Epithelial cell of alveolus of lung (primary cell): Measurements from ENCODE around the gene PCDHGB7. TPM values are rescaled to one million over a fixed set of nuclear protein-coding genes. Genes with fewer than 3 reads are reported as not detected.

Experiments
- total RNA-seq: library from RNA; depleted of rRNA; stranded (reverse); fragments of >200 nt; gene quantifications from 2 replicates; pipeline ENCODE4 v1.2.1, GENCODE V29; 2015

The PCDHGB7 gene
- total RNA-seq, 1 donor from 2014 or later = 7.2 TPM

Other genes with a start within 250 kb of the PCDHGB7 start
- gene PCDHB7, start 245.0 kb upstream of the PCDHGB7 start, total RNA-seq = under 0.01 and 1.9 TPM in 2 replicates
- gene PCDHB8, start 239.9 kb upstream of the PCDHGB7 start, total RNA-seq = not detected in 2 replicates
- 0.08 and 0.13 TPM in 2 replicates for gene PCDHB16, start 235.3 kb upstream of the PCDHGB7 start, total RNA-seq
- 0.08 TPM in 1 of 2 replicates, not detected in the other for gene PCDHB9, start 230.5 kb upstream of the PCDHGB7 start, total RNA-seq
- 0.13 and 0.24 TPM in 2 replicates for gene PCDHB10, start 225.3 kb upstream of the PCDHGB7 start, total RNA-seq
- gene PCDHB11, start 218.1 kb upstream of the PCDHGB7 start, total RNA-seq = 0.13 and 1.7 TPM in 2 replicates
- 0.08 TPM in 1 of 2 replicates, not detected in the other for gene PCDHB12, start 209.0 kb upstream of the PCDHGB7 start, total RNA-seq
- gene PCDHB13, start 203.8 kb upstream of the PCDHGB7 start, total RNA-seq = 0.26 and 1.0 TPM in 2 replicates
- 1.4 TPM in 1 of 2 replicates, not detected in the other for gene PCDHB14, start 194.3 kb upstream of the PCDHGB7 start, total RNA-seq
- under 0.01 and 0.48 TPM in 2 replicates for gene PCDHB15, start 172.3 kb upstream of the PCDHGB7 start, total RNA-seq
- not detected in 2 replicates for gene SLC25A2, start 113.6 kb upstream of the PCDHGB7 start, total RNA-seq
- 45.3 and 69.6 TPM in 2 replicates for gene TAF7, start 96.9 kb upstream of the PCDHGB7 start, total RNA-seq
- gene PCDHGA1, start 87.2 kb upstream of the PCDHGB7 start, total RNA-seq = 0.13 and 0.64 TPM in 2 replicates
- gene PCDHGA2, start 78.9 kb upstream of the PCDHGB7 start, total RNA-seq = 0.39 and 3.8 TPM in 2 replicates
- 0.65 and 0.72 TPM in 2 replicates for gene PCDHGA3, start 73.8 kb upstream of the PCDHGB7 start, total RNA-seq
- gene PCDHGB1, start 67.6 kb upstream of the PCDHGB7 start, total RNA-seq = 0.39 and 2.2 TPM in 2 replicates
- 0.78 and 6.0 TPM in 2 replicates for gene PCDHGA4, start 62.7 kb upstream of the PCDHGB7 start, total RNA-seq
- gene PCDHGB2, start 57.7 kb upstream of the PCDHGB7 start, total RNA-seq = 0.39 and 3.0 TPM in 2 replicates
- gene PCDHGA5, start 53.5 kb upstream of the PCDHGB7 start, total RNA-seq = 0.13 and 1.3 TPM in 2 replicates
- 0.39 and 6.1 TPM in 2 replicates for gene PCDHGB3, start 47.4 kb upstream of the PCDHGB7 start, total RNA-seq
- gene PCDHGA6, start 43.8 kb upstream of the PCDHGB7 start, total RNA-seq = 1.0 and 3.0 TPM in 2 replicates
- gene PCDHGA7, start 34.9 kb upstream of the PCDHGB7 start, total RNA-seq = 0.65 and 4.0 TPM in 2 replicates
- 3.7 and 9.3 TPM in 2 replicates for gene PCDHGB4, start 30.0 kb upstream of the PCDHGB7 start, total RNA-seq
- gene PCDHGA8, start 25.0 kb upstream of the PCDHGB7 start, total RNA-seq = 0.65 and 1.2 TPM in 2 replicates
- gene PCDHGB5, start 19.7 kb upstream of the PCDHGB7 start, total RNA-seq = 7.6 and 13.0 TPM in 2 replicates
- 1.4 and 7.8 TPM in 2 replicates for gene PCDHGA9, start 14.9 kb upstream of the PCDHGB7 start, total RNA-seq
- gene PCDHGB6, start 9.7 kb upstream of the PCDHGB7 start, total RNA-seq = 1.2 and 5.7 TPM in 2 replicates
- gene PCDHGA10, start 4.7 kb upstream of the PCDHGB7 start, total RNA-seq = 3.4 and 11.8 TPM in 2 replicates
- gene PCDHGA11, start 3.4 kb downstream of the PCDHGB7 start, total RNA-seq = 5.9 and 13.7 TPM in 2 replicates
- gene PCDHGA12, start 12.8 kb downstream of the PCDHGB7 start, total RNA-seq = 10.2 and 17.4 TPM in 2 replicates
- 51.5 and 161 TPM in 2 replicates for gene PCDHGC3, start 58.3 kb downstream of the PCDHGB7 start, total RNA-seq
- gene PCDHGC4, start 67.4 kb downstream of the PCDHGB7 start, total RNA-seq = 0.13 and 3.1 TPM in 2 replicates
- 0.78 and 1.1 TPM in 2 replicates for gene PCDHGC5, start 71.4 kb downstream of the PCDHGB7 start, total RNA-seq
- gene DIAPH1, start 201.3 kb downstream of the PCDHGB7 start, total RNA-seq = 25.1 and 49.1 TPM in 2 replicates
- 49.8 and 53.3 TPM in 2 replicates for gene HDAC3, start 219.2 kb downstream of the PCDHGB7 start, total RNA-seq
- gene RELL2, start 219.3 kb downstream of the PCDHGB7 start, total RNA-seq = 2.4 and 3.7 TPM in 2 replicates
- 11.1 and 12.2 TPM in 2 replicates for gene FCHSD1, start 233.7 kb downstream of the PCDHGB7 start, total RNA-seq